ENCODE measurements around the gene PCDHGA4. TPM values are rescaled to one million over a fixed set of nuclear protein-coding genes. Genes with fewer than 3 reads are reported as not detected.

PCDHGA4 gene
- total and polyA plus RNA-seq, 2 of the 8 experiments (the other 6 are each of a cell fraction or from before 2014, with no cell fraction given) = 1.4 to 1.9 TPM

- H3K79me2 ChIP-seq (ENCODE audit: control insufficient read depth in 1 of 2, insufficient read depth in 2 of 2, low read length in 2 of 2) = no peaks in the 10 kb centered on the region
- TF ChIP-seq YY1 (IDR thresholded peaks at IDR 0.05; ENCODE audit: low read depth, low read length) (no peak), RAD21 (IDR thresholded peaks at IDR 0.05 in 1 of 2, conservative IDR thresholded peaks at IDR 0.05 in 1 of 2; ENCODE audit: low read depth in 2 of 2, low read length in 2 of 2) (peak; percentile 33 to 46), CTCF (IDR thresholded peaks at IDR 0.05; ENCODE audit: control extremely low read depth in 1 of 3, insufficient read depth in 1 of 3, low read depth in 1 of 3, low read length in 3 of 3) (peak in 2 of 3 experiments; percentile 21 to 35; a peak in 3 of 4 replicates)
- no peak within 1 kb of the TSS for H3K4ac ChIP-seq (replicated peaks; ENCODE audit: insufficient read length, low read depth, low read length)
- H3K27ac ChIP-seq (ENCODE audit: low read depth, low read length) = no peak within 1 kb of the TSS
- no peaks in the 10 kb centered on the region for H3K23me2 ChIP-seq (ENCODE audit: low read depth, low read length)
- H3K27me3 ChIP-seq (replicated peaks in 1 of 4; ENCODE audit: control insufficient read depth in 3 of 4, extremely low read depth in 1 of 4, insufficient read depth in 3 of 4, low read length in 3 of 4) = no peaks in the 10 kb centered on the region
- H3K9me3 ChIP-seq (ENCODE audit: insufficient read depth in 2 of 2, low read depth in 1 of 2, low read length in 1 of 2) = peaks cover 26 to 43% of the 10 kb centered on the region in 2 experiments
- H2BK20ac ChIP-seq (ENCODE audit: low read length) = no peak within 1 kb of the TSS
- no peak within 1 kb of the TSS for H3K4me3 ChIP-seq (ENCODE audit: extremely low read depth in 1 of 4, insufficient read depth in 2 of 4, low read depth in 3 of 4, low read length in 4 of 4)
- H3K56ac ChIP-seq (replicated peaks; ENCODE audit: insufficient read length, low read depth, low read length) = no peak within 1 kb of the TSS
- H2AK5ac ChIP-seq (ENCODE audit: low read depth, low read length) = no peak within 1 kb of the TSS
- no peak within 1 kb of the TSS for H3K9ac ChIP-seq (replicated peaks in 1 of 4; ENCODE audit: extremely low read depth in 1 of 4, low read depth in 3 of 4, low read length in 3 of 4)
- no peak within 1 kb of the TSS for H4K91ac ChIP-seq (replicated peaks; ENCODE audit: insufficient read length, low read length)
- no peak within 1 kb of the TSS for H2BK120ac ChIP-seq (replicated peaks; ENCODE audit: low read depth, low read length)
- no peak within 1 kb of the TSS for H3K4me2 ChIP-seq (ENCODE audit: insufficient read depth in 1 of 2, low read depth in 2 of 2, low read length in 2 of 2)
- FAIRE-seq = no peak
- no peak within 1 kb of the TSS for H2BK15ac ChIP-seq (ENCODE audit: low read length)
- WGBS, 2 experiments (ENCODE audit: extremely low coverage in 1 of 2, insufficient coverage in 1 of 2, insufficient read length in 1 of 2, insufficient replicate concordance in 2 of 2, low coverage in 1 of 2, low lambda C conversion rate in 2 of 2, missing lambda C conversion rate in 1 of 2) = 94% methylated on average over 26 of the region's 27 CpGs; no CpG with 5 or more reads in 1 of the 2 experiments
- no peaks in the 10 kb centered on the region for H3K79me1 ChIP-seq (ENCODE audit: low read depth, low read length)
- DNase-seq (ENCODE audit: low read depth in 1 of 2, low spot score in 2 of 2) = no peak
- H3K14ac ChIP-seq (ENCODE audit: insufficient read length) = no peak within 1 kb of the TSS
- no peak within 1 kb of the TSS for H2AFZ ChIP-seq (ENCODE audit: low read length)
- H2BK12ac ChIP-seq (ENCODE audit: low read depth, low read length) = no peak within 1 kb of the TSS
- CTCF ChIA-PET (ENCODE audit: partially characterized antibody) = interaction anchor here (0.6 to 23.3 kb wide), 17 partner anchors 10 to 247 kb away, joined by 3 to 1236 read pairs (median 4); partner anchors contain the start of genes PCDHGA10, PCDHGA11, PCDHGA8 and PCDHGB1
- H3K36me3 ChIP-seq (ENCODE audit: control insufficient read depth in 2 of 4, insufficient read depth in 4 of 4, low read length in 3 of 4) = peaks cover 0 to 12% (median 0%) of the 10 kb centered on the region in 4 experiments; a peak in 1 of 8 replicates
- no peak within 1 kb of the TSS for H3K23ac ChIP-seq (ENCODE audit: insufficient read length)
- POLR2A ChIA-PET (ENCODE audit: partially characterized antibody) = no interaction called here
- no peak within 1 kb of the TSS for H4K5ac ChIP-seq (ENCODE audit: insufficient read length, low read depth, low read length)
- H2BK5ac ChIP-seq (ENCODE audit: low read depth, low read length) = no peak within 1 kb of the TSS
- no peaks in the 10 kb centered on the region for H4K20me1 ChIP-seq (replicated peaks in 1 of 2; ENCODE audit: control insufficient read depth in 1 of 2, insufficient read depth in 2 of 2, low read length in 2 of 2)
- no peaks in the 10 kb centered on the region for H3K4me1 ChIP-seq (replicated peaks in 1 of 4; ENCODE audit: control insufficient read depth in 3 of 4, insufficient read depth in 4 of 4, low read length in 3 of 4)
- no peak within 1 kb of the TSS for H3K18ac ChIP-seq (ENCODE audit: extremely low read depth, low read length)
- H4K8ac ChIP-seq (ENCODE audit: extremely low read depth, insufficient read depth, low read length) = no peak within 1 kb of the TSS
Measured at GRCh38 chr5:141402553-141403243, 47.9 kb downstream of the PCDHGA4 start, which contains the start of gene PCDHGA9. Gene PCDHGA9, plus strand, starts transcription at chr5:141402778. Its CDS starts 175 bp downstream, at chr5:141402953.

Data from H1 (cell line).